BLaER1 (cell line): ENCODE measurements around the gene MAPKAPK2.
A peak's percentile ranks its signal among the peaks of the same experiment; 100 is the strongest.

Source experiments
- H3K27ac ChIP-seq: shearing (Covaris generic); formaldehyde crosslinking; 2 replicates; pipeline ENCODE4 v1.8.1; 2022
- H3K27me3 ChIP-seq: shearing (Covaris generic); formaldehyde crosslinking; 2 replicates; pipeline ENCODE4 v1.8.1; 2022
- H3K36me3 ChIP-seq: shearing (Covaris generic); formaldehyde crosslinking; 2 replicates; pipeline ENCODE4 v1.8.1; 2022
- H3K4me1 ChIP-seq: shearing (Covaris generic); formaldehyde crosslinking; 2 replicates; pipeline ENCODE4 v1.8.1; 2022
- H3K4me2 ChIP-seq: shearing (Covaris generic); formaldehyde crosslinking; 2 replicates; pipeline ENCODE4 v1.8.1; 2022
- H3K4me3 ChIP-seq: shearing (Covaris generic); formaldehyde crosslinking; 2 replicates; pipeline ENCODE4 v1.8.1; 2022
- H3K9ac ChIP-seq: shearing (Covaris generic); formaldehyde crosslinking; 2 replicates; pipeline ENCODE4 v1.8.1; 2022
- H3K9me3 ChIP-seq: shearing (Covaris generic); formaldehyde crosslinking; 2 replicates; pipeline ENCODE4 v1.8.1; 2022
- H4K20me1 ChIP-seq: shearing (Covaris generic); formaldehyde crosslinking; 2 replicates; pipeline ENCODE4 v1.8.1; 2022
- Cebpa-rat ChIP-seq: shearing (Covaris generic); IDR thresholded peaks from 2 replicates; pipeline ENCODE4 v1.8.1; 2022

MAPKAPK2 gene

DNA sequence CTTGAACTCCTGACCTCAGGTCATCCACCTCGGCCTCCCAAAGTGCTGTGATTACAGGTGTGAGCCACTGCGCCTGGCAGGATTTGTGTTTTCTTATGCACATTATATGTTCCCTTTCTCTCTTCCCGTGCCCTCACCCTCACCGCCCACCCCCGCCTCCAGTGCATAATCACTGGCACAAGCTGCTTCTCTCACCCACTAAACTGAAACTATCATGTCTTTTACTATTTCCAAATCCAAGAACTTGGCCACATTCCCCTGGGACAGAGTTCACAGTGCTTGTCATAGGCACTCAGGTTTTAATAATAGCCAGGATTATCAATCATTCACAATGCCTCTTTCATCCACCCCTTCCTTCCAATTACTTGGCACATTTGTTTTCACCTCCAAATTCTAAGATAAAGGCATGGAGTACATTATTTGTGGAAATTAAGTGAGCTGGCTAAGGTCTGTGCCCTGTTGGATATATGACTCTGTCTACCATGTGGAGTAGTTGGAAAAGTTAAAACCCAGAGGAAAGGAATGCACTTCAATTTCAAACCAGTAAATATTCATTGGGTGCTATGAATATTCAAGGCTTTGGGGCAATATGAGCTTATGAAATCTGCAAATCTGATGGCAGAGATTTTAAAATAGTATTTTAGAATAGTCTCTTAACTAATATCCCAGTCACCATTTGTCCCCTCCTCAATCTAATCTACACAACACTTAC lies 17.6 kb upstream of the MAPKAPK2 start:
- Histone ChIP-seq H3K9ac (peak overlapping the region; percentile 36; the same call in 1 of the 2 replicates), H3K27me3 (no peaks in the 10 kb centered on the region), H3K36me3 (no peaks in the 10 kb centered on the region), H4K20me1 (no peaks in the 10 kb centered on the region), H3K4me3 (no peak overlapping the region), H3K4me1 (peaks cover 98% of the 10 kb centered on the region), H3K4me2 (peak overlapping the region; percentile 95), H3K27ac (peak overlapping the region; percentile 98), H3K9me3 (no peaks in the 10 kb centered on the region)
- TF ChIP-seq Cebpa-rat: no peak

DNA sequence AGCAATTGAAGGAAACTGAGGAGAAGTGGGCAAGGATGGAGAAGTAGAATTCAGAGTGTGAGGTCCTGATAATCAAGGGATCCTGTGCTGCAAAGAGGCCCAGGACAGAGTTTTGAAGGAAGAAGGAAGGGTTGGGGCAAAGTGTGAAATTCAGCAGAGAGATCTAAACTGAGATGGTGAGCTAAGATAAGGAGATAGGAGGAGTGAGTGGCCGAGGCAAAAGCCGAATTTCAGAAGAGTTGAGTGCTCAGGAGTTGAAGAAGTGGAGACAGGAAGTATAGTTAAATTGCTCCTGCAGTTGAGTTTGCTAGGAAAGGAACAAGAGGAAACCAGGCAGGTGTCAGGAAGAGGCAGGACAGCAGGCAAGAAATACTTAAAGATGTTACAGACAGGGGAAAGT lies 16.4 kb upstream of the MAPKAPK2 start:
- no peaks in the 10 kb centered on the region for H3K27me3 ChIP-seq
- TF ChIP-seq Cebpa-rat: no peak
- H3K4me2 ChIP-seq: peak overlapping the region; percentile 95
- H3K9me3 ChIP-seq: no peaks in the 10 kb centered on the region
- H3K4me3 ChIP-seq: no peak overlapping the region
- H3K36me3 ChIP-seq: no peaks in the 10 kb centered on the region
- H4K20me1 ChIP-seq: no peaks in the 10 kb centered on the region
- H3K9ac ChIP-seq: peak overlapping the region; percentile 26; the same call in 1 of the 2 replicates
- peaks cover 98% of the 10 kb centered on the region for H3K4me1 ChIP-seq
- H3K27ac ChIP-seq: peak overlapping the region; percentile 98

DNA sequence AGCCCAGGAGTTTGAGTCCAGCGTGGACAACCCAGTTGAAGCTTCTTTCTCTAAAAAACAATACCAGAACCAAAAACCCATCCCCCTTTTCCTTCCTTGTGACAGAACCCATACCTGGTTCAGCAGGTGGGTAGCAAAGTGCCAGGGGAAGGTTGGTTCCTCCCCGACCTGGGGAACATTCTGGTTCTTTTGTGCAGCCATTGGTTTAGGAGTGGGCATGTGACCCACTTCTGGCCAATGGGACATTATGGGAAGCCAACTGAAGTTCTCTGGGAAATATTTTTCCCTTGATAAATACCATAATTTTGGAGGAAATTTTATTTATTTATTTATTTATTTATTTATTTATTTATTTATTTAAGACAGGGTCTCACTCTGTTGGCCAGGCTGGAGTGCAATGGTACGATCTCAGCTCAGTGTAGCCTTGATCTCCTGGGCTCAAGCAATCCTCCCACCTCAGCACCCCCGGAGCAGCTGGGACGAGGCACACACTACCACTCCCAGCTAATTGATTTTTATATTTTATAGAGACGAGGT lies 15.8 kb upstream of the MAPKAPK2 start:
- H3K4me1 ChIP-seq: peaks cover 98% of the 10 kb centered on the region
- H3K9ac ChIP-seq: no peak overlapping the region
- peak overlapping the region; percentile 95 for H3K4me2 ChIP-seq
- H3K27me3 ChIP-seq: no peaks in the 10 kb centered on the region
- no peaks in the 10 kb centered on the region for H3K36me3 ChIP-seq
- H3K9me3 ChIP-seq: no peaks in the 10 kb centered on the region
- TF ChIP-seq Cebpa-rat: no peak
- peak overlapping the region; percentile 98 for H3K27ac ChIP-seq
- H3K4me3 ChIP-seq: no peak overlapping the region
- no peaks in the 10 kb centered on the region for H4K20me1 ChIP-seq

DNA sequence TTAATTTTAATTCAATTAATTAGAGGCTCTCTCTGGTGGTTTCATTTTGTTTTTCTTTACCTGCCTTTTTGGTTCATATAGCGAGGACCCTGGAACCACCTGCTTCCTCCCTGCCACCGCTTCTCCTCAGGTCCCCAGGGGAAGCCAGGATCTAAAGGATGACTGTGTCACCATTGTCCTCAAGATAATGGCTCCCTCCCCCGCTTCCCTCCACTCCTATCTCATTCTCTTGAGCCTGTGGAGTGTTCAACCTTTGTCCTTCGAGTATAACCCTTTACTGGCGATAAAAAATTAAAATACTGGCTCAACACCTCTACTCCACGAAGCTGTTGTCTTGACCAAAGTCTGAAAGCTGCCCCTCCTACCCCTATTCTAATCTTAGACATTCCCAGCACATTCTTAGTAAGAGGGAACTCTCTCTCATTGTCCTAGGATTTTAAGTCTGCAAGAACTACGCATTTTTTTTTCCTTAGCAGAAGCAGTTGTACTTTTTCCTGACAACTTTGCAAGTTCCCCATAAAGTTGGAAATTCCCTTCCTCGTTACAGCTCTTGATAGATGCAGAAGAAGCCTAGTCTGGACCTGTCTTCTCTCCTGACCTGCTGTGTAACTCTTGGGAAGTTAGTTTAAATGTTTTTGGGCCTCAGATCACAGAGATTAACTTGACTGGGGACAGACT lies 12.6 kb upstream of the MAPKAPK2 start:
- Histone ChIP-seq H3K9ac (peak overlapping the region; percentile 69), H3K4me2 (peak overlapping the region; percentile 87), H4K20me1 (no peaks in the 10 kb centered on the region), H3K4me1 (peaks cover 99% of the 10 kb centered on the region), H3K9me3 (no peaks in the 10 kb centered on the region), H3K36me3 (no peaks in the 10 kb centered on the region), H3K4me3 (peak overlapping the region; percentile 30; the same call in 1 of the 2 replicates), H3K27me3 (no peaks in the 10 kb centered on the region), H3K27ac (peak overlapping the region; percentile 76)
- no peak for TF ChIP-seq Cebpa-rat

DNA sequence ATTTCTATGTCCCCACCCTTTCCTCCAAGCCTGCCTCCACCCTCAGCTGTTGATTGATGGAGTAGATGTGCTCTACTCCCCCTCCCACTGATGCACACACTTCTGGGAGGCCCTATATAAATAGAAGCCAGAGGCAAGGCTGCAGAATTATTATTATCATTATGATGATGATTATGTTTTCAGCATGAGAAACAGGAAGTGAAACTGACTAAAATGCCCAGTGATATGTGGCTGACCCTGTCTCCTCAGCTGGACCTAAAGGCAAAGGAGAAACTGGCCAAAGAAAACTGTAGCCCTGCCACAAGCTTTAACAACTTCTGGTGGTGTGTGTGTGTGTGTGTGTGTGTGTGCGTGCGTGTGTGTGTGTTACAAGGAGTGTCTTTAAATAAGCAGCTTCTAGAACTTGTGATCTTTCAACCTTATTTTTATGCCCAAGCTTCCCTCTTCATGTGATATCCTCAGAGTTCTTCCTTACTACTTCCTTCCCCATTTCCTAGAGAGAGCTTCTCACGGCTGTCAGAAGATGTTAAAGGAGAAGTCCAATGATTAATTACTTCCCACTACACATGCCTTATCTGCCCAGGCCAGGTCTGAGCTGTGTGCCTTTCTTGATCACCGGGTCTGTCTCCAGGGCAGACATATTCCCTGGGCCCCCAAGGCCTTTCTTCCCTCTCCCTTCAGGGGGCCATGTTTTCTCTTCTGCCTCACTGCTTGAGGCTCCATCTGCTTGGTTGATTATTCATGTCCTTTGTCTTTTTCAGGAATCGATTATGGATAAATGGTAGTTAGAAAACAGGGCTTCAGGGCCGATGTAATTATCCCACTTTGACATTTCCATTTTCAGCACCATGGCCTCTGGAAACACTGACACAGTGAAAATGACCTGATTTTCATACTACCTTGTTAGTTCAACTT lies 11.6 kb upstream of the MAPKAPK2 start:
- Histone ChIP-seq H3K27me3 (no peaks in the 10 kb centered on the region), H3K36me3 (no peaks in the 10 kb centered on the region), H3K4me1 (peaks cover 99% of the 10 kb centered on the region), H3K27ac (peak overlapping the region; percentile 76), H3K9me3 (no peaks in the 10 kb centered on the region), H3K4me3 (peak overlapping the region; percentile 30; the same call in 1 of the 2 replicates), H3K4me2 (peak overlapping the region; percentile 87), H4K20me1 (no peaks in the 10 kb centered on the region), H3K9ac (peak overlapping the region; percentile 69; the same call in 1 of the 2 replicates)
- TF ChIP-seq Cebpa-rat: no peak

DNA sequence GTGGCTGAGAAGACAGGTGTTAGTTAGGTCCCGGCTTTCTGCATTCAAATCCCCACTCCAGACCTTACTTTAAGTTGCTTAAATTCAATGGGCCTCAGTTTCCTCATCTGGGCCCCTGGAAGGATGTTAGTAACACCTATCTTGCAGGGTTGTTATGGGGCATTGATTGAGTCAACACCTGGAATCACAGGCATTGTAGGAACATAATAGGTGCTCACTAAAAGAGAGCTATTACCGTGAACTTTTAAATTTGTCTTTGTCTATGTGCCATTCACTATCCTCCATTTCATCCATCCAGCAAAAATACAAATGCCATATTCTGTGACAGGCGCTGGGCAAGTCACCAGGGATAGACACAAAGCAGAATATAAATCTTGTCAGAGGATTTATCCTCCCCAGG lies 10.5 kb upstream of the MAPKAPK2 start:
- Histone ChIP-seq H3K9me3 (no peaks in the 10 kb centered on the region), H3K9ac (no peak overlapping the region), H4K20me1 (no peaks in the 10 kb centered on the region), H3K4me2 (peak overlapping the region; percentile 87), H3K36me3 (no peaks in the 10 kb centered on the region), H3K27ac (no peak overlapping the region), H3K4me1 (peaks cover 100% of the 10 kb centered on the region), H3K27me3 (no peaks in the 10 kb centered on the region), H3K4me3 (no peak overlapping the region)
- TF ChIP-seq Cebpa-rat: no peak

DNA sequence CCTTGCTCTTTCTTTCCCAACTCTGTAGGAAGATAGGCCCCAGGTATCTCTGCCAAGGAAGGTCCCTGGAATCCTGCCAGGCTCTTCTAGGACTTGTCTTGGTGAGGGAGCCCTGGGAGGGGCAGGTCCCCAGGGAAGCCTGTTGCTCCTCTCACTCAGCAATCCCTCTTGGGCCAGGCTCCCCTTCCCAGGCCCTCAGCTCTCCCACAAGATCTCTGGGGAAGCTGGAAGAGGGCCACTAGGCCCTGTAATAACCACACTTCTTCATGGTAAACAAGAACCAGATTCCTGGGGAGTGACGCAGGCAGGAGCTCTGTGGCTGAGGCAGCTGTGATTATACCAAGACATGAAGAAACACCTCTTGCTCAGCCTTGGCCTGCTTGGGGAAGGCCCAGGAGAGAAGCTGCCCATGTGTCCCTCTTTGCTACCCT lies 9.9 kb upstream of the MAPKAPK2 start:
- H3K27me3 ChIP-seq: no peaks in the 10 kb centered on the region

DNA sequence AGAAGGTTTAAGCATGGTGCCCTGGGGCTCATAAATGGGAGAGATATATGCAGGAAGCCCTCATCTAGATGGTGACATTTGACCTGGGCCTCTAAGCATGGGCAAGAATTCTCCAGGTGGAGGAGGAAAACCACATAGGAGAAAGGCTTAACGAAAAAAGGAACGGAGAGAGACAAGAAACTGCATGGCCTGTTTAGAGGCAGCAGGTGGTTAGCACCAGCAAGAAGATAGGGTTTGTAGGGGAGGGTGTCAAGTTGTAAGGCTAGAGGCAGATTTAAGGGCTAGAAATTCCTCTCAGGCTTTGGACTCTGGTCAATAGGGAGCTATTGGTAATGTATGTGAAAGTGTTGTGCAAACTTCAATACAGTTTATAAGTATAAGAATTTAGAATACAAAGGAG lies 8.2 kb upstream of the MAPKAPK2 start:
- Histone ChIP-seq H4K20me1 (no peaks in the 10 kb centered on the region), H3K4me1 (peaks cover 100% of the 10 kb centered on the region), H3K4me3 (no peak overlapping the region), H3K36me3 (no peaks in the 10 kb centered on the region), H3K9me3 (no peaks in the 10 kb centered on the region), H3K27ac (no peak overlapping the region), H3K4me2 (peak overlapping the region; percentile 87), H3K9ac (no peak overlapping the region), H3K27me3 (no peaks in the 10 kb centered on the region)
- TF ChIP-seq Cebpa-rat: no peak

More for the DNA sequence above, 9.9 kb upstream of the MAPKAPK2 start:
- Histone ChIP-seq H3K9me3 (no peaks in the 10 kb centered on the region), H3K4me3 (no peak overlapping the region), H3K9ac (peak overlapping the region; percentile 5; the same call in 1 of the 2 replicates), H3K4me1 (peaks cover 100% of the 10 kb centered on the region), H4K20me1 (no peaks in the 10 kb centered on the region), H3K36me3 (no peaks in the 10 kb centered on the region), H3K27ac (peak overlapping the region; percentile 61), H3K4me2 (peak overlapping the region; percentile 87)
- TF ChIP-seq Cebpa-rat: no peak

DNA sequence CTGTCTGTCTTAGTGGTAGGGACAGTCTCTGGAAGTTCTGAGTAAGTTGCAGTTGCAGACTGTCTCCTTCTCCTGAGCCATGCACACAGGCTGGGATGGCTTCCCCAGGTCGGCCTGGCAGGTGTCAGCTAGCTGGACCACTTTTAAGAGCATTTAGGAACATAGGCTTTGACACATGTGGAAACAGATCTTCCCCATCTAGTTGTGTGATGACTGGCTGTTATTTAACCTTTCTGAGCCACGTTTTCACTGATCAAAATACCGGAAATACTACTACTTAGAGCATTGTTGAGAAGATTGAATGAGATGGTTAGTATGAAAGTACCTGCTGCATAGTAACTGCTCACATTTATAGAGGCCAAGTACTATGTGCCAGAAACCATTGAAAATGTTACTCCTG lies 6.2 kb upstream of the MAPKAPK2 start:
- Histone ChIP-seq H3K4me2 (peak overlapping the region; percentile 97), H4K20me1 (no peaks in the 10 kb centered on the region), H3K9me3 (no peaks in the 10 kb centered on the region), H3K36me3 (no peaks in the 10 kb centered on the region), H3K4me1 (peaks cover 100% of the 10 kb centered on the region), H3K9ac (no peak overlapping the region), H3K4me3 (no peak overlapping the region), H3K27ac (no peak overlapping the region), H3K27me3 (no peaks in the 10 kb centered on the region)
- TF ChIP-seq Cebpa-rat: no peak
